GM18526 (cell line): Measurements from ENCODE around the gene TRIP12.

Source experiments
- POLR2A ChIP-seq: IDR thresholded peaks from 3 replicates; pipeline ENCODE4 v1.6.1; 2011; ENCODE audit not compliant: insufficient read length; ENCODE audit errors: extremely low read depth

The TRIP12 gene

DNA sequence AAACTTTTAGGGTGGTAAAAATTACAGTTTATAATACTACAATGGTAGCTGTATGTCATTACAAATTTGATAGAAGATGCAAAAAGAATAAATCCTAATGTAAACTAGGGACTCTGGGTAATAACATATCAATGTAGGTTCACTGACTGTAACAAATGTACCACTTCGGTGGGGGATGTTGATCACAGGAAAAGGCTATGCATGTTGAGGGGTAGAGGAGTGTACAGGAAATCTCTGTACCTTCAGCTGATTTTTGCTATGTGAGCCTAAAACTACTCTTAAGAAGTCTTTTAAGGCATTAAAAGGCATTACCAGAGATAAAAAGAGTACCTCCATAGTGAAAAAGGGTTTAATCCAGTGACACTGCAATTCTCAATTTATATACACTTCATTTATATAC, 25.0 kb downstream of the TRIP12 start:
- TF ChIP-seq POLR2A, result no peak

DNA sequence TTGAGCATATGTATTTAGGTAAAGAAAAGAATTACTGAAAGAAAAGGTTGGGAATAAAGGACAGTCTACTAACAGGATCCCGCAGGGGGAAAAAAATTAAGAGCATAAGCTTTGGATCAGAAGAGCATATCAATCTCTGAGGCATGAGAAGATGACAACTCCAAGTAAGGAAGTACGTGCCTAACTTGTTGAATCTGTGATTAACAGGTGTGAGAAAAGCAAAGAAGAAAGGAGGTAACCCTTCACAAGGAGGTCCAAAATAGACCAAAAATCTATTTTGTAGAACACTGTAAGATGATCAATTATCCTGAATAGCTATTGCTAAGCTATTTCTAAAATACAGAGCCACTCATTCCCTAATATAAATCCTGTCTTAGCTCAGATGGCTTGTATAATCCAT, 32.8 kb downstream of the TRIP12 start:
- no peak for TF ChIP-seq POLR2A

DNA sequence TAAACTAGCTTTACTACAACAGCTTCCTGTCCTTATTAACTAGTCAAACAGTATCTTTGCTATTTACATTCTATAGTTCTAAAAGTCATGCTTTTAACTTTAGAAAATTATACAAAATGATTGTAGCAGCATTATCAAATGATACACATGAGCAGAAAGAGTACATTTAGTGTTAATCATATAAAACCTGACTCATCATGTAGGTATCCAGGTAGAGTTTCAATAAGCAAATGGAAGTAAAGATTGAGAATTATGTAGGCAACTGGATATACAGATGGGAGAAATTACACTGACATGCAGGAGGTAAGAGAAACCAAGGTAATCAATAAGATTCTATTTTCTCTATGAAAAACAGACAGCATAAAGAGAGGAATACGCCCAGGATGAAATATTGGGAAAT, 33.8 kb downstream of the TRIP12 start:
- TF ChIP-seq POLR2A, result no peak

DNA sequence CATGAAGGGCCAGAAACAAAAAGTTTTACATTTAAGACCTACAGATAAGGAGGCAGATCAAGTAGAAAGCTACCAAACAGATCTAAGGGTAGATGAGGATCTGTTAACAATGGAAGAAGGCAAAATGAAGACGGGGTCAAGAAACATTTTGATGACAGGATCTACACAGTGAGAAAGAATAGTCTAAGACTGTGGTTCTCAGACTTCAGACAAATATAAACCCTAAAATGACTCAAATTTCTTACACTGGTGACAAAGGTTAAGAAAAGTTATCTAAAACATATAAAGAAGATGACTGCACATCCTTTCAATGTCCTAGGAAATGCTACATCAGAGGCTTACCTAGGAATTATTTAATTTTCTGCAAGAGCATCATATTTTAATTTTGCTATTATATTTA, 34.4 kb downstream of the TRIP12 start:
- TF ChIP-seq POLR2A, result no peak

DNA sequence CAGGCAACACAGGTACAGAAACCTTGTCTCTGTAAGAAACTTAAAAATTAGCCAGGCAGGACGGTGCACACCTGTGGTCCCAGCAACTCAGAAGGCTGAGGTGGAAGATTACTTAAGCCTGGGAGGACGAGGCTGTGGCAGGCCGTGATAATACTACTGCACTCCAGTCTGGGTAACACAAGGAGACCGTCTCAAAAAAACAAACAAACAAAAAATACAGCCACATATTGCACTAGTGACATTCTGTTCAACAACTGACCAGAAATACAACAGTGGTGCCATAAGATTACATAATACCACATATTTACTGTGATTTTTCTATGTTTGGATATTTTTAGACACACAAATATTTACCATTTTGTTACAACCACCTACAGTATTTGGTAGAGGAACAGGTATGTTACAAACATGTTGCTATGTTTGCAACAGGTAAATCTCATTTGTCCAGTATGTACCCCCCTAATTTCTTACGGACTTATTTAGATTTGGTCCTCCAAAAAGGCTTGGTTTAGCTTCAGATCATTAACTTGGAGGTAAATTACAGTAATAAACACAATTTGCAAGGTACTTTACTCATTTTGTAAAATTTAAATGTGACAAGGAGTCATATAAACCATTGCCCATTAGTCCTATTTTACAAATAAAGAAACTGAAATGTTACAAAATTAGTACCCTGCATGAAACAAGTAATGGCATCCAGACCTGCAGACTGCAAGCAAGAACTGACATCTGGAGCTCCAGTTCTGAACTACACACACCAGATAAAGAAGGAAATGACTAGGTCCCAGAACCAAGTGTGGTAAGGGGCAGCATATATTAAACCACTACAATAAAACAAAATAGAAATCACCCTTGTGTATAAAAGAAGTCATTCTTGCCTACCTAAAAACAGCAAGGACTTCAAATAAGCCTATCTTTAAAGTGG, 36.8 kb downstream of the TRIP12 start:
- TF ChIP-seq POLR2A, result no peak

DNA sequence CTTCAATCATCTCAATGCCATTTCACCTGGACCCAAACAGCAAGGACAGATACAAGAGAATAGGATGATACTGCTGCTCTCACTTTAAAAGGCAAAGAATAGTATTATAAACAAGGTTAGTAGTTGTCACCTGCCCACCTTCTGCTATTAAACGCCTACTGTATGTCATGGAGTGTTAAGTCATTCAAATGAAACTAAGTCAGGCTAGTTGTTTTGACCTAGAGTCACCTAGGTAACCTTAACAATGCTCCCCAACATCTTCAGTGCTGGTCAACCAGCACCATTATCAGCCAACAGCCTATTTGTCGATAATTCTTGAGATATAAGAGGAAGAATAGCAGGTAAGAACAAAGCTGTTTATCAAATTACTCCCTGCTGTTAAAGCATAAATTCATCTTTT, 39.2 kb downstream of the TRIP12 start:
- no peak for TF ChIP-seq POLR2A

DNA sequence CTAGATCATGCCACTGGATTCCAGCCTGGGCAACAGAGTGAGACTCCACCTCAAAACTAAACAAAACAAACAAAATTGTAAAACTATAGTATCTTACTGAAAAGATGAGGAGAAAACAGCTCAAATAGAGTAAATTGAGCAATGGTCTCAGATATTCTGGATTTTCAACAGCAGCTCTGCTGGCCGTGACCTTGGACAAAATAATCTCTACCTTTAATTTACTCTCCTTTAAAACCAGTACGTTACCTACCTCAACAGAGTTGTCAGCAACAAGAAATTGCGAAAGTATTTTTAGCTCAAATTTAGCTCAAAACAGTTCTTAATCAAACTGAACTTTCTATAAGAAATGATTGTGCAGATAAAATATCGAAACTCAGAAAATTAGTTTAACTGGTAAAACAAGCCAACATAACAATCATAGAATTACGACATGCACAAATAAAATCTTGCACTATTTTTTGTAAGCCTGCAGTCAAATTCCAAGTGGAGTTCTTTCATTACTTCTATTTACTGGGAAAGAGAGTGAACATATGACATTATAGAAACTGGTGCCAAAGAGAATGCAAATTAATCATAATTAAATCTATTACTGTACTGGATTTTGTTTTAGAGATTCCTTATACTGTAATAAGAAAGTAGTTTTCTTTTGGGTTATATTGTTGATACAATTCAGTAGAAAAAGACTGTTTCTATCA, 40.8 kb downstream of the TRIP12 start:
- TF ChIP-seq POLR2A, result no peak

DNA sequence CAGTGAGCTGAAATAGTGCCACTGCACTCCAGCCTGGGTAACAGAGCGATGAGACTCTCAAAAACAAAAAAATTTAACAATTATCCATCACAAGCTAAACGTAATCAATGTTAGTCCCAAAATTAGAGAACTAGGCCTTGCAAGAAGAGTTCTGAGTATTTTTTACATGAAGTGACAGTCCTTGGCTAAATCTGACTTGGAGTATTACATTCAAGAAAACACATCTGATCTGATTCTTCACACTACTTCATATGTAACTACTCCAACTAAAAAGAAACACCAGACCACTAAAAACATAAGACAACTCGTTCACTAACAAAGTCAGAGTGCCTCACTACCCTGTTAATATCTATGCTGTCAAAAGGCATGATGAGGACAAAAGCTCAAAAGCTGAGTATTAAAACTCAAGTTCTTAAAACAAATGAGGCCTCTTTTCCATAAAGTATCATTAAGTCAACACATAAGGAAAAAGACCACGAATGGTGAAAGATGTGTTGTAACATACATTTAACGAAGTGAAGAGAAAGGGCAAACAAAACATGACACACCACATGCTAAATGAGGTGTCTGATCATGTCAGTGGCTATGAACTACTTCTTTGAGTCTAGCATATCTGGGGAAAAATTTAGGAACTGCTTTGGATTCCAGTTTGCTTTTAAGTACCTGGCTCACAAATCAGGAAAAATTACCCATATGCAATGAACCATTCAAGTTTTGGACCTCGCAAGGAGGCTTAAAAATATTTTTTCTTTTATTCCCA, 42.4 kb downstream of the TRIP12 start:
- no peak for TF ChIP-seq POLR2A

DNA sequence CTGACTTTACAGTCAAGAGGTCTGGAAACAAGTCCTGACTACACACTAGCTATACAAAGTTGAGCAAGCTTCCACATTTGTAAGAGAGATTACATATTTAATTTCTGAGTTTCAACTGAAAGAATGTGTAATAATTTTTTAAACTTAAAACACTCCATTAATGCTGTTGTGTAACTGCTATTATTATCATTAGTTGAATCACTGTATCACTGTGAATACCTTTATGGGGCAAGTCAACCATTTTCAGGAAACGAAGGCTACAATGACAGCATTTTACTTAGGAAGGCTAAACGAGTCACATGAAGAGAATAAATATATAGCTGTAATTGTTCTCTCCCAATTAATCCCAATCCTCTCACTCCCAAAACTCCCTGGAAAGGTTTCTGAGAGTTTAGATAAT, 46.3 kb downstream of the TRIP12 start:
- no peak for TF ChIP-seq POLR2A

DNA sequence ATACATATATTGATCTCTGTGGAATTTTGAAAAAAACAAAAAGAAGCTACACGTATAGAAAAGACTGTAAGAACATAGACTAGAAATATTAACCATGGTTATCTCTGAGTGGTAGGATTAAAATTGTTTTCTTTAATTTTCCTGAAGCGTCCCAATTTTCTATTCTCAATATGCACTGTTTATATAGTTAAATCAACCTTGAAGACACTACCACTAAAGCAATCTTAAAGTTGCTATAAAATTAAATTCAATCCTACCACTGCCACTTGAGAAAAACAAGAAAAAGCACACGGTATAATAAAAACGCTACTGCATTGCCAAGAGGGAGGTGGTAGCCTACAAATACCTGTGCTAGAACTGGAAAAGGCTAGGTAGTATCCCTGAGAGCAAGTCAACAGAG, 47.2 kb downstream of the TRIP12 start:
- no peak for TF ChIP-seq POLR2A

DNA sequence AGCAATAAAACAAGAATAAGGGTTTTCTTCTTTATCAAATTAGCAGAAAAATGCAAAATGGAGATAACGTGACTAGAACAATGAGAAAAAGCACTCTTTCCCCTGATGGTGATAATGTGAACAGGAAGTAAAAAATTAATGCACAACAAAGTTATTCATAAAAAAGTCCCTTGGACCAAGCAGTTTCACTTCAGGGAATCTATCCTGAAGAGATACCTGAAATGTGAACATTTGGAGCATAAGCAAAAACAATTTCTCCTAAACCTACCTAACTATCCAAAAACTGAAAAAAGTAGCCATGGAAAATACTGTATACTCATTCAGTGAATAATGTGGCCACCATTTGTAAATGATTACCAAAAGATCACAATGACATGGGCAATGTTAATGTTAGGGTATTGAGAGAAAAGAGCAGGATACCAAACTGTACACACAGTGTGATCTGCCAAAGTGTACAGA, 48.7 kb downstream of the TRIP12 start:
- TF ChIP-seq POLR2A, result no peak

DNA sequence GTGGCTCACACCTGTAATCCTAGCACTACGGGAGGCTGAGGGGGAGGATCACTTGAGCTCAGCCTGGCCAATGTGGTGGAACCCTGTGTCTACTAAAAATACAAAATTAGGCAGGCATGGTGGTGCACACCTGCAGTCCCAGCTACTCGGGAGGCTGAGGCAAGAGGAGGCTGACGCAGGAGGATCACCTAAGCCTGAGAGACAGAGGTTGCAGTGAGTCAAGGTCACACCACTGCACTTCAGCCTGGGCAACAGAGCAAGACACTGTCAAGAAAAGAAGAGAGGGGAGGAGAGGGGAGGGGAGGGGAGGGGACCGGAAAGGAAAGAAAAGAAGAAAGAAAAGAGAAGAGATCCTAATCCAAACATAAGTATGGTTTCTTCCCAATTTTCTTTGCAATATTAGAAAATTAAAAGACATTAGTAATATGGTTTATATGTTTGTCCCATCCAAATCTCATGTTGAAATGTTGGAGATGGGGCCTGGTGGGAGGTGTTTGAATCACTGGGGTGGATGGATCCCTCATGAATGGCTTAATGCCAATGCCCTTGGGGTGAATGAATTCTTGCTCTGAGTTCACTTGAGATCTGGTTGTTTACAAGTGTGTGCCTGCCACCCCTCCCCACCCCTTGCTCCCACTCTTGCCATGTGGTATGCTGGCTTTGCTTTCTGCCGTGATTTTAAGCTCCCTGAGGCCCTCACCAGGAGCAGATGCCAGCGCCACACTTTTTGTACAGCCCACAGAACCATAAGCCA, 50.7 kb downstream of the TRIP12 start:
- TF ChIP-seq POLR2A, result no peak

DNA sequence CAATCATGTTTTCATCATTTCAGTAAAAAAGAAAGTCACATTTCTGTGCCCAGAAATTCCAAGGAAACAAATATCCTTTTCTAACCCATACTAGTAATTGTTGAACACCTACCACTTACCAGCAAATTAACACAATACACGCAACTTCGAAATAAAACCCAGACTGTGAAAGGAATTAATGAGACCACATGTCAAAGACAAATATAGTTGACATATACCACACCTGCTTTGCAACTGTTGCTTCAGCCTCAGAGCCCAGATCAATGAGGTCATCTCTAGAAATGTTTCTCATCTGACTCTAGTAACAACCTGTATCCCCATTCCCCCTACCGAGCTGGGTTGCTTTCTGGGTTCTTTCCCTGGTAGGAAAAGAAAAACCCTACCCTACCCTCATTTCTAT, 52.6 kb downstream of the TRIP12 start:
- TF ChIP-seq POLR2A, result no peak

DNA sequence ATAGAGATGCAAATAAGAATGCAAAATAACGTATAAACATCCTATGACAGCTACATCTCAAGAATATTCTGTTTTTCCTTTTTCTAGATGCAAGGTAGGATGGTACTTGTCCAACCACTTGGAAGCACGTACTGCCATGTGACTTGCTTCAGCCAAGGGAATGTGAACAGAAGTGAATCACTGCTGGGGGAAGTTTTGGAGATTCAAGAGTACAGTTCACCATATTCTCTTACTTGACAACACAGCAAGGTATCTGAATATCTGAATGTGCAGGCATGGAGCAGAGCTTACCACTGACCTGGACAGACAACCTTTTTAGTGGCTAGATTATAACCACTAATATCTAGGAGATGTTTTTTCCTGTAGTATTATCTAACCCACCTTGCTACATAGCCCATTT, 53.0 kb downstream of the TRIP12 start:
- TF ChIP-seq POLR2A, result no peak

DNA sequence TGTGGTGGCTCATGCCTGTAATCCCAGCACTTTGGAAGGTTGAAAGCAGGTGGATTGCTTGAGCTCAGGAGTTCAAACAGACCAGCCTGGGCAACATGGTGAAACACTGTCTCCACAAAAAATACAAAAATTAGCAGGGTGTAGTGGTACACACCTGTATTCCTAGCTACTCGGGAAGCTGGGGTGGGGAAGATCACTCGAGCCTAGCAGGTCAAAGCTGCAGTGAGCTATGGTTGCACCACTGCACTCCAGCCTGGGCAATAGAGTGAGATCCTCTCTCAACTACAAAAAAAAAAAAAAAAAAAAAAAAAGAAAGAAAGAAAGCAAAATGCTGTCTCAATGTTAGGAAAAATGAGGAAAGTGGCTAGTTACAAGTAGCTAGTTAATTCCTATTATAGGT, 56.8 kb downstream of the TRIP12 start:
- TF ChIP-seq POLR2A, result no peak

DNA sequence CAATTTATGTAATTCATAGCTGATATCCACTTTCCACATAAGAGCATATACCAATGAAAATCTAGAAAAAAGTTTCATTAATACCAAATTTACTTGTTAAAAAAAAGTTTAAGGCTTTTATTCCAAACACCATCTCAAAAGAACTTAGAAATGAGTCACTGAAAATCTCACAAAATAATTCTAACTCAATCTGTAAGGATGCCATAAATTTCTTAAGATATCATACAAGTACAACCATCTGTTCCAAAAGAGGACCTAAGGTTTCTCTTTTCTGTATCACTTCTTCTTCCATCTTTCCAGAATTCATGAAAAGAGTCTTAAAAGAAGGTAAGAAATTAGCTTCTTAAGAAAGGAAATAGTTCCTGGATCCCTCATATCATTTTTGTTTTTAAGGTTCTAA, 60.4 kb downstream of the TRIP12 start:
- TF ChIP-seq POLR2A, result no peak

DNA sequence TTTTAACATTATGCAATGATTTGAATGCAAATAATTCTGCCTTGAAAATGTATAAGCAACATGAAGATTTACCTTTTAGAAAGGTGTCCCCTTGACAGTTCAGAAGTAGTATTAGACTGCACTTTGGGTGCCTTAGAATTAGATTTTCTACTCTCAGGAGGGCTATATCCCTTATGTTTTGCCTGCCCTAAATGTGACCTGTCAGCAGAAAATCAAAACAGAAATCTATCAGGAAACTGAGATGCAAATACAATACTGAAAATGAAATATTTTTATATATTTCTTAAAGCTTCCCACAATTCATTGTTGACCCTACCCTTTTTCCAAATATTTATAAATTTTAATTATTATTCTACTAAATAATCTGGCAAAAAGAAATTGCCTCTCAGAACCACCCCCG, 61.5 kb downstream of the TRIP12 start:
- no peak for TF ChIP-seq POLR2A
